ENCODE data around the gene RNF4.
"Not testable (repeated sequence)": the region's sequence is repeated elsewhere in the genome, so short reads cannot be mapped to it uniquely, and the experiment has no call there.

Gene RNF4

DNA sequence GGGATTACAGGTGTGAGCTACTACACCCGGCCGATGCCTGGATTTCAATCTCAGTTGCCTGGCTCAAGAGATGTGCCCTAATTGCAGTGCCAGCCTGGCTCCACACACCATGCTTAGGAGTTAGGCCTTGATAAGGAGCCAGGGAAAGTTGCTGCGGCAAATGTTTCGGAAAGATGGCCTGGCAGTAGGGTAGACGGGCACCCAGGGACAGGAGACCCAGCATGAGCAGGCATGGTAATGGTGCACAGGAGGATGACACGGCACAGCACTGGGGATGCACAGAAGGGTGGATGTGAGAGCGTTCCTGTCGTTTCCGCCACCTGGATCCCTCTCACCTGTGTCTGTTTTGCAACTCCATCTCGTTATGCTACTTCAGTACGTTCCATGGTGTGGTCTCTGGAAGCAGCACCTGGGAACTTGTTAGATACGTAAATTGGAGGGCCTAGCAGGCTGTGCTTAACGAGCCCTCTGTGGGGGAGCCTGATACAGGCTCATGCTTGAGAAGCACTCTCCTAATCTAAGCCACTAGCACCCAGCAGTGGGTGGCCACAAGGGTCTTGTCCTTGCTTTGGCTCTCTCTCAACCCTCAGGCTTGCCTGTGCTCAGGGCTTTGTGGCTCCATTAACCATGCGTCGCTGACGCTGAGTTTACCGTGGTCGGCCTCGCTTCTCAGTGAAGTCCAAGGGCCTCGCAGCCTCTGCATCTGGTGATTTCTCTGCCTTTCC, 20.3 kb downstream of the RNF4 start:
- DNase-seq (ENCODE audit: low read depth): no peak

DNA sequence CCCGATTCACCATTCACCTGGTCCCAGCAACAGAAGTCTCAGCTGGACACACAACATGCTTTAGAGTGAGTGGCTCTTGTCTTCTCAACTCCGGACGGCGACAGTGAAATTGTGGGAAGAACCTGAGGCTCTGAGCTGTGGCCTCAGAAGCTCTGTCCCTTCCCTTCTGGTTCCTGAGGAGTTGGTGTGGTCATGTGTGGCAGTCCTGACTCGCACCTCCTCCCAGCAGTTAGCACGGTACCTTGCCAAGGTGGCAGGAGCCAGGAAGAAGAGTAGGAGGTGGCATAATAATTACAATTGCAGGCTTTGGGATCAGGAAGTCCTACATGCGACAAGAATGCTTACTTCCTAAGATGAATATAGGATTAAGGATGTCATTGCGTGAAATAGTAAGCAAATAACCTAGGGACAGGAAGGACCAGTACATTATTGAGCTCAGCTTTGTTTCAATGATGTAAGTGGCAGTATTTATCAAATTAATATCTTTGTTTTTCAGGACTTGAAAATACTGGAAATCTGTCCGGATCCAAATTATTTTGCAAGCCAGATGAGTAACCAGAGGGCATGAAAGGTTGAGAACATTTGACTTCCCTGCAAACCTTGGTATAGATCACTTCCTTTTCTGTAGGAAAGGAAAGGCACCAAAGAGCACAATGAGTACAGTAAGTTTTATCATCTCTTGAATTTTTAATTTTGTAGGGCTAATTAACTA, 21.1 kb downstream of the RNF4 start:
- DNase-seq (ENCODE audit: low read depth): no peak

DNA sequence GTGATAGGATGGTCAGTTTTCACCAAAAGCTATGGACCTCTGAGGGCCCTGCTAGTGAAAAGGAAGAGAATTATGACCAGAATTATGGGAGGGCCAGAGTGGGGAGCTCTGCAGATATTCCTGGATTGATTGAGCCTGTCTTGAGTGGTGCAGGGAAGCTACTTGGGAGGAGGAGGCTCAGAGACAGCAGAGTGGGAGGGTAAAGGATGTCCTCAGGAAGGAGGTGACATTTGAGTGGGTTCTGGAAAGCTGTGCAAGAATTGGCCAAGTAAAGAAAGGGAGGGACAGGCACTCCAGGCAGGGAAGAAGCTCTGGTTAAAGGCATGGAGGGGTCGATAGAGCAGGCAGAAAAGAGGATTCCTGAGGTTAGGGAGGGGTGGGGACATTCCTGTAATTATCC, 24.1 kb downstream of the RNF4 start:
- DNase-seq (ENCODE audit: low read depth): no peak

DNA sequence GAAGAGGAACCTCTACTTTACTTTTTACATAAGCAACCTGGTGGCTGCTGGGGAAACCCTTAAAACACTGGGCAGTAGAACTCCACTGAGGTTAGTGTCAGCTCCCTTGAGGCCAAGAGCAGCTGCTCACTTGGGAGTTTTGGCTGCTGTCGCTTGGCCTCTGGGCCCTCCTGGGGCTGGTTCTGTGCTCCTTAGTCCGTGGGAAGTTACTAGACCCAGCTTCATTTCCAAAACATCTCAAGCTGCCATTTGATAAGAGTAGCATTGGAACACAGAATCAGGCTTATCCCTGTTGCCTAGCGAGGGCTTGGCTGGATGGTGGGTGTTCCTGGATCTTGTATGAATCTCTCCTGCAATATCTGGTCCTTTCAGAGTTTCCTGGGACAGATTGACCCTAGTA, 26.1 kb downstream of the RNF4 start:
- DNase-seq (ENCODE audit: low read depth): no peak

DNA sequence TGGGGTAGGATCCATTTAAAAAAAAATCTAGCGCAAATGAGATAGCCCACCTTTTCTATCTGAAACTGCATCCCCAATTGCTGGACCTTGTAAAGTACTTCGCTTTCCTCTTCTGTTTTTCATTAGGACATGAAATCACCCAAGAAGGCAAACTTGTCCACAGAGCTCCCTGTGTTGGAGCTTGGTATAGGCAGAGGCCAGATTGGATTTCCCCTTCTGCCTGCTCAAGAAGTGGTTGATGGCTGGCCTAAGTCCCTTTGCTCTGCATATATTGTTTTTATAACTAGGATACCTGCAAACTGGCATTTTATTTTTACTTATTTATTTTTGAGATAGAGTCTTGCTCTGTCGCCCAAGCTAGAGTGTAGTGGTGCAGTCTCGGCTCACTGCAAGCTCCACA, 28.4 kb downstream of the RNF4 start:
- DNase-seq (ENCODE audit: low read depth): no peak

DNA sequence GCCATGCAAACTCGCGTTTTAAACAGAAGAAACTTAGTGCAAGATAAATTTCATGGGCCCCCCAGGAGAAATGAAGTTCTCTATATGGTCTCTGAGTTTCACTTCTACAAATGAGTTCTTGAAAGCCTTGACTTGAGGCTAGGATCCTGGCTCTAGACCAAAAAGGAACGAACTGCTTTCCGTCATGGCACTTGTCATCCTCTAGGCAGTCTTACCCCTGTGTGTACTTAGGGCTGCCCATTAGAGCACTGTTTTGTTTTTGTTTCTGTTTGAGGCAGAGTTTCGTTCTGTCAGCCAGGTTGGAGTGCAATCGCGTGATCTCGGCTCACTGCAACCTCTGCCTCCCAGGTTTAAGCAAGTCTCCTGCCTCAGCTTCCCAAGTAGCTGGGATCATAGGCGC, 29.0 kb downstream of the RNF4 start:
- DNase-seq (ENCODE audit: low read depth): no peak

DNA sequence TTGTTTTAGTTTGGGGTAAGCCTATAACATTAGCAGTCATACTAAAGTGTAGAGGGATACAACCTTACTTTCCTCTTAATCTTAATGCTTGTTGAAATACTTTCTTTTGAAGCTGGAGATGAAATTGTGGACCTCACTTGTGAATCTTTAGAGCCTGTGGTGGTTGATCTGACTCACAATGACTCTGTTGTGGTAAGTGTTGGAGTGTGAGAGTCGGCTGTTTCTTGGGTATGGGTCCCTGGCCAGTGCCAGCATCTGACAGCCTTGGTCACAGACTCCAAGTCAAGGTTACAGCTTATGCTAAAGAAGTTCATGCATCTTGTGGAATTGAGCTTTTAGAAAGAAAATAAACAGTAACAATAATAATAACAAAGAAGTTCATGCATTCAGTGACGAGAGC, 31.6 kb downstream of the RNF4 start:
- no peak for DNase-seq (ENCODE audit: low read depth)

DNA sequence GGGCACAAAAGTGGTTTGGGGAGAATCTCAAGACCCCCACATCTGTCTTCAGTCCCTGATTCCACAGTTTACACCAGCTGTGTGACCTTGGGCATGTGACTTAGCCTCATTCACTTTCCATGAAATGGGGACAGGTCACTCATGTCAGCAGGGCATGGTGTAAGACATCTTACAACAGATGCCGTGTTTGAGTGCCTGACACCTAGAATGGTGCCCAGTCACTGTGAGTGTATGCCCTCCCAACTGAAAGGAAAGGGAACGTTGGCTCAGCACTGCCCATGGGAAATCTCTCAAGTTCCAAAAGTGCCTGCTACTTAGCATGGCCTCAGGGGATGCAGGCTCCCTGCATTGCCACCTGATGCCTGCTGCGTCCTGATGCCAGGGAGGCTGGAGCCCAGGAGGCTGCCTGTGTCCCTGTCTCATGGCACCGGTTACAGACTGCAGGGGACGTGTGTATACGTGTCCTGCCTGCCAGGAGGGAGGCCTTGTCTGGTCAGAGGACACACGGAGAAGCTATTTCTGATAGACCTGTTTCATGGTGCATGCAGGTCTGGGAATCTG, 32.2 kb downstream of the RNF4 start:
- DNase-seq (ENCODE audit: low read depth): no peak

DNA sequence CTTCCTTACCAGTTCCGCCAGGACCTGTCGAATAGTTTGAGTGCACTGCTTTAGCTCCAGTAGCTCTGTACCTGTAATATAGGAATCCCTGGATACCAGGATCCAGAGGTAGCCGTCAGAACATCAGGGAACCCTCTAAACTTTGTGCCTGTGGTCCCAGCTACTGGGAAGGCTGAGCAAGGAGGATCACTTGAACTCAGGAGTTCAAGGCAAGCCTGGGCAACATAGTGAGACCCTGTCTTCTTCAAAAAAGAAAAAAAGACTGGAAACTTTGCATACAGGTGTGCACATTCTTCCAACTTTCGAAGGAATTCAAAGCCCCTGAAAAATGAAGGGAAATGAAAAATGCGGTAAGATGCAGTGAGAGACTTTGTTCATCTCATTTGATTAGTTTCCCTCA, 34.9 kb downstream of the RNF4 start:
- DNase-seq (ENCODE audit: low read depth): no peak

DNA sequence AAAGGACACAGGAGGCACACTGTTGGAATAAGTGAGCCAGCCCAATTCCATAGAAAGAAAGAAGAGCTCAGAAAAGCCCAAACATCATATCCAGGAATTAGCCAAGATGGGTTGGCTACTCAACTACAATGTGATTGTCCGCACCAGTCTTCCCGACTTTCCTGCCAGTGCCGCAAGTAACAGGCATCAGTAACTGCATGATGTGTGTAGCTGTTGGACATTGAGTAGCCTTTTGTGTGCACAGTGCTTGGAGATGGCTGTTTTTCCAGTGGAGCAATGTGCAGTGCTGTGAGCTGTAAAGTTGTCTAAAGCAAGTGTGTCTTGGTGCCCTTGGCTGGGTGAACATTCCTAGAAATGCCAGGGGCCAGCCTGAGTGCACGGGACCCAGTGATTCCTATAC, 38.4 kb downstream of the RNF4 start:
- no peak for DNase-seq (ENCODE audit: low read depth)

DNA sequence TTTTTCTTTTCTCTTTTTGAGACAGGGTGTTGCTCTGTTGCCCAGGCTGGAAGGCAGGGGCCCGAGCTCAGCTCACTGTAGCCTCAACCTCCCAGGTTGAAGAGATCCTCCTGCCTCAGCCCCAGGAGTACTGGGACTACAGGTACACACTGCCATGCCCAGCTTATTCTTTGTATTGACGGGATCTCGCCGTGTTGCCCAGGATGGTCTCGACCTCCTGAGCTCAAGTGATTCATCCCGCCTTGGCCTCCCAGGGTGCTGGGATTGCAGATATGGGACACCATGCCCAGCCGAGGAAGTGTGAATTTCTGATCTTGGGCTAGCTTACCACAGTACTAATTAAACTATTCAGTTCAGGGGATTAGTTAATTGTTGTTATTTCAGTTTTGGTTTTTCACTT, 38.9 kb downstream of the RNF4 start:
- DNase-seq (ENCODE audit: low read depth): no peak

DNA sequence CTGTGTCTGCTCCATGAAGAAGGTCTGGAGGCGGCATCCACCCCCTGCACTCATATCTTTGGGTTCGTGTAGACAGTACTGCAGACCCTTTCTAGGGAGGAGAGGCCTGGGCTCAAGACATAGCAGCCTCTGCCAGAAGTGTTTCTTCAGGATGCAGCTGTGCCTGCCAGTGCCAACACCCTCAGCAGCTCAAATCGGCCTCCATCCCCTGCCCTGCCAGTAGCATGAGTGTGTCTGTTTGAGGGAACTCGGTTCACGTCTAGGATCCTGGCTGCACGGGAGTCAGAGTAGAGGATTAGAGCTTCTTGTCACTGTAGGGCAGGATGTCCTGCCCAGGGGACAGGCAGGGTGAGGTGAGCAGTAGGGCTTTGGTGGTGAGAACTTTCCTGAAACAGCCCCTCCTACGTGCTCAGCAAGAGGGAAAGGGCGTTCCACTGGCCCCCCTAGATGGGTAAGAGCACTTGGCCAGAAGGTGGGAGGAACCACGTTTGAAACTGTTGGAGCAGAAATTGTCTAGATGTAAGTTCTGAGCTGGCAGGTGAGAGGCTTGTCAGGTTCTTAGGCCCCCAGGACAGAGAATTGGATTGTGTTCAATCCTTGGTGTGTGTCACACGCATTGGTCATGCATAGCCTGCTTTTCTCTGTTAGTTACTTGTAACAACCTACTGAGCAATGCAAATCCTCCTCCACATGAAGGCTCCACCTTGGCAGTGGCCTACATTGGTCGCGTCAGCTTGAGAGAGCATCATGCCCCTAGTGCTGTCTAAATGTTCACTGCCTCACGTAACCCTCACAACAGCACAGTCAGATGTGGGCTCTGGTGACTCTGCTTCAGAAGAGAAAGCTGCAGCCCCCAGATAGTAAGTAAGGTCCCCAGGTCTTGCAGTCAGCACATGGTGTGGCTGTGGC, 41.7 kb downstream of the RNF4 start:
- no peak for DNase-seq (ENCODE audit: low read depth)

DNA sequence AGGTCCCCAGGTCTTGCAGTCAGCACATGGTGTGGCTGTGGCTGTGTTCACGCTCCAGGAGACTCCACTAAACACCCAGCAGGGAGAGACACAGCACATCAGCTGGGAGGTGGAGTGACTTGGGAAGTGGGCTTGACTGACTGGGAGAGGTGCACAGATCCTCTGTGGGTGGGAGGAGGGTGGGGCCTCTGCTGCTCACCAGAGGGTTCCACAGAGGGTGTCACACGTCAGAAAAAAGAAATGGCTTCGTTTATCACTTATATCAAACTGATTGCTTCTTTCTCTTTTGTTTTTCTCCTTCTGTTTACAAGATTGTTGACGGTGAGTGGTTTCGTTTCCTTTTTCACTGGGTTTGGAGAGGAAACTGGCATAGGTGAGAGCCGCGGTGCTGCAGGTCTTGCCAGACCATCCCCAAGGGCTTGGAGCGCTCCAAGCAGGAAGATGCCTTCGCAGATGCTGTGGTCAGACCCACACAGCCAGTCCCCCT, 42.8 kb downstream of the RNF4 start:
- DNase-seq (ENCODE audit: low read depth): no peak

DNA sequence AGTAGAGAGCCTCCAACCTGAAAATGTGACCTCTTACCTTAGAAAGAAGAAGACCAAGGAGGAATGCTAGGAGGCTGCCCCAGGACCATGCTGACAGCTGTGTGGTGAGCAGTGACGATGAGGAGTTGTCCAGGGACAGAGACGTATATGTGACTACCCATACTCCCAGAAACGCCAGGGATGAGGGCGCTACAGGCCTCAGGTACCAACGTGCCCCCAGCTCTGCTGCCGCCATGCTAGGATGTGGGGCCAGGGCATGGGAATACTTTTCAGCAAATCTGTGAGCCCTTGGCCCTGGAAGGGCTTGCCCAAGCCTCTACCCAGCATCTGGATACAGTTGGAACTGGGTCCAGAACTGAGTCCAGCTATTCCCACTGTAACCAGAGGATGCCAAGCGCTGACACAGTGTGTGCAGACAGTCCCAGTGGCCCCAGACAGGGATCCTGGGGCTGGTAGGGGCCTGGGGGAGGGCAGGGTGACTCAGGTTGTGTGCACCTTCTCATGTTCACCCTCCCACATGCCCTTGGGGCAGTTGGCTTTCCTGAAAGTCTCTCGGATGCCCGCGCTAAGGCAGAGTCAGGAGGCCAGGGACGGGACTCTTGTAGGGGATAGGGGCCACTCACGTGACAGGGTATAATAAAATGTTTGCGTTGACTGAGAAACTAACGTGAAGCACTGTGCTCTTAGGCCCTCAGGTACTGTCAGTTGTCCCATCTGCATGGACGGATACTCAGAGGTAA, 43.7 kb downstream of the RNF4 start:
- no peak for DNase-seq (ENCODE audit: low read depth)

DNA sequence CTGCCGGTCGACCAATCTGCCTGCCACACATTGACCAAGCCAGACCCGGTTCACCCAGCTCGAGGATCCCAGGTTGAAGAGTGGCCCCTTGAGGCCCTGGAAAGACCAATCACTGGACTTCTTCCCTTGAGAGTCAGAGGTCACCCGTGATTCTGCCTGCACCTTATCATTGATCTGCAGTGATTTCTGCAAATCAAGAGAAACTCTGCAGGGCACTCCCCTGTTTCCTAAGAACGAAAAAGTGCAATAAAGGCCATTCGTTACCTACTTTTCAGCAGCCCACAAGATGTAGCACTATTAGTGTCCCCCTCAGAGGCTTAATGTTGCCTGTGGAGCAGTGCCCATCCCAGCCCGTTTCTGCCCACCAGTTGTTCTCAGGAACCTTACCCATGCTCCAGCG, 45.3 kb downstream of the RNF4 start:
- not testable (repeated sequence) for DNase-seq (ENCODE audit: low read depth)

DNA sequence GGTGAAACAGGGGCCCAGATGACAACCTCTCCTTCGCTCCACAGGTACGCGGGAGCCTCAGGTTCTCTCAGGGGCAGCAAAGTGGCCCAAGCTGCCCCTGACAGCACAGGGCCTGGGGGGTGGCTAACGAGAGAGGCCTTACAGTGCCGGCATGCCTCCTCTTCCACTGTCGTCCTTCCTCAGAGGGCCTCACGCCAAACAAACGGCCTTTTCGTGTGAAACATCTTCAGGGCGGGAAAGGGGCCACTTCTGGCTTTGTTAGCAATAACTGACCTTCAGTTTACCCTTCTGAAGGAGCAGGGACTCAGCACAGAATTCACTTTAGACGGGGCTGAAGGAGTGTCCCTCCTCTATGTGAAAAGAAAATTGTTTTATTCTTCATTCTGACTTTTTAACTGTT, 46.0 kb downstream of the RNF4 start:
- not testable (repeated sequence) for DNase-seq (ENCODE audit: low read depth)

DNA sequence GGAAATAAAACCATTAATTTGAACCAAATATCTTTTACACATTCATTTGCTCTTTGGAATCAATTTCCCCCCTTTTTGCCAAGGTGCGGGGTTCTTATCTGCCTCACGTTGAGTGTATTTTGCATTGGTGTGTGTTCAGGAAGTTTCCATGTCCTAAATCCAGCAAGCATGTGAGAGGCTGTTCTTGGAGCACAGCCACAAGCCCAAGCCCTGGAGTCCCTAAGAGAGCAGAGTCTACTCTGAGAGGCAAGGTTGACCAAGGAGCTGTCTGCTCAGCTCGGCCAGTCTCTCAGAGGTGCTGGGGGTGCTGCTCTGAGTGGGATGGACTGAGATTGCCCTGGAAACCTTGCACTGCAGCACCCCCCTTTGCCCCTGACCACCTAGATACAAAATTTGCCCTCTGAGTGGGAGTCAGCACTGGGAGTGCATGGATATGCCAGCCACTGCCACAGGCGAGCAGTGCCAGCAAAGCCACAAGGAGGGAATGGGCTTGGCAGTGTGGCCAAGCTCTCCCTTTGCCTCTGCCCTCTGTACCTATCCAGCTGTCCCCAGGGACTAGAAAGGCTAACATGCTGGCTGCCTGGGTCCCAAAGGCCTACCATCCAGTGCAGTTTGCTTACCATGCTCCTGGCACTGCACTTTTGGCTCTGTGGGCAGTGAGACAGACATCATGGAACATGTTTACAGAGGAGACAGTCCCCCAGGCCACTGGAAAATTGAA, 47.1 kb downstream of the RNF4 start:
- DNase-seq (ENCODE audit: low read depth): no peak

DNA sequence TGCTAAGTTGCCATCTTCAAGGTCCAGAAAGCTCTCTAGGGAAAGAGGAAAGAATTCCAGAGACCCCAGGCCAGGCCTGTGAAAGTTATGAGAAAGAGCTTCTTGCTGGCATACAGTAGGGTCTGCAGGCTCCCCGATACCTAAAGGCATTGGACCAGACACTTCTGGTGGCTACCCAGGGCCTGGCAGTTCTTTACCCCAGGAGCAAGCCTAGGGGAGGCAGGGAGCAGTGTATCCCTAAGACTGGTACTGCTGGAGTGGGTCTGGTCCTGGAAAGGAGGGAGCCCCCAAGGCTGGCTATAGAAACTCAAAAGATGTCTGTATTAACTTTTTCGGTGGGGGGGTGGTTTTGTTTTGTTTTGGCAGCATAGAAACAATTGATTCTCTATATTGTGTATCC, 47.7 kb downstream of the RNF4 start:
- DNase-seq (ENCODE audit: low read depth): no peak

DNA sequence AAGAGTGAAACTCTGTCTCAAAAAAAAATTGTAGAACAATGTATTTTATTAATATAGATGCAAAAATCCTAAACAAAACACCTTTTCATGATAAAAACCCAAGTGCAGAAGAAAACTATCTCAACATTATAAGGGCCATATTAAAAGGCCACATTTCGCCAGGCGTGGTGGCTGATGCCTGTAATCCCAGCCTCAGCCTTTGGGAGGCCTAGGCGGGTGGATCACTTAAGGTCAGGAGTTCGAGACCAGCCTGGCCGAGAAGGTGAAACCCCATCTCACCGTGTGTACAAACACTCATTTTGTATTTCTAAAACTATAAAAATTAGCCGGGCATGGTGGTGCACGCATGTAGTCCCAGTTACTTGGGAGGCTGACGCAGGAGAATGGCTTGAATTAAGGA, 57.7 kb downstream of the RNF4 start:
- no peak for DNase-seq (ENCODE audit: low read depth)

DNA sequence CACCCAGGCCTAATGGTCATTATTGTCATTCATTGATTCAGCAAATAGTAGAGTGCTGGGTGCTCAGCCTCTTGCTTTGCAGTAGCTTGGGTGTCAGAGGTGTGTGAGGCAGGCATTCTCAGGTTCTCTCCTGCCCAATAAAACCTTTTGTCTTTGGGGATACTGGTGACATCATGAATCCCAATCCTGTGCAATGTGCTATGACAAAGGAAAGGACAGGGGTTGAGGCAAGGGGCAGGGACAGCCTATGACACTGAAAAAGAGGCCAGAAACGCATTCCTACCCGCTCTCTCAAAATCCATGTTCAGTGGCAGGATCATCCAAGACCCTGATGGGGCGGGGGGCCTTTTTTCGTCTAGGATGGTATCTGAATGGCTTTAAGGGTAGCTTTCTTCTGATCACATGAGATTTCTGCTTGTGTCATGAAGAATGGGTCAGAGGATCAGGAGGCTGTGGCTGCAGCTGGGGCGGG, 66.0 kb downstream of the RNF4 start:
- no peak for DNase-seq (ENCODE audit: low read depth)

Measured in activated T-cell treated with anti-CD3 and anti-CD28 coated beads for 1 hour (primary cell).